Hematopoietic multipotent progenitor cell treated with erythropoietin and hydrocortisone succinate and interleukin-3 and kit ligand, for 17 days (in vitro differentiated cells): ENCODE data around the gene TBX21.

Experiments used
- DNase-seq: peaks from one replicate; pipeline ENCODE4 v3.0.0-alpha.2; 2015; ENCODE audit warnings: low spot score

Gene TBX21

DNA sequence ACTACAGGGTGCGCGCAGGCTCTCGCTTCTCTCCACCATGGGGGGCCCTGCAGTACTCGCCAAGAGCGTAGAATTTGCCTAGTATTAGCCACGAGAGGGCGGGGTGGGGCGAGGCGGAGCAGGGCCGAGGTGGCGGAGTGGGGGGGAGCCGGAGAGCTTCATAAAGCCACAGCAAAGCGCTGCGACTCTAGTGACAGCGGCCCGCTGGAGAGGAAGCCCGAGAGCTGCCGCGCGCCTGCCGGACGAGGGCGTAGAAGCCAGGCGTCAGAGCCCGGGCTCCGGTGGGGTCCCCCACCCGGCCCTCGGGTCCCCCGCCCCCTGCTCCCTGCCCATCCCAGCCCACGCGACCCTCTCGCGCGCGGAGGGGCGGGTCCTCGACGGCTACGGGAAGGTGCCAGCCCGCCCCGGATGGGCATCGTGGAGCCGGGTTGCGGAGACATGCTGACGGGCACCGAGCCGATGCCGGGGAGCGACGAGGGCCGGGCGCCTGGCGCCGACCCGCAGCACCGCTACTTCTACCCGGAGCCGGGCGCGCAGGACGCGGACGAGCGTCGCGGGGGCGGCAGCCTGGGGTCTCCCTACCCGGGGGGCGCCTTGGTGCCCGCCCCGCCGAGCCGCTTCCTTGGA is at the start of gene TBX21:
Gene TBX21, plus strand, starts transcription at position 190 of the 627 bp plus-strand sequence. Its CDS starts 219 bp downstream, at position 409.
- no peak for DNase-seq

GRCh38 chr17:47684025-47684424 is 49.0 kb upstream of the TBX21 start:
- DNase-seq = no peak

GRCh38 chr17:47684535-47685193 is 48.4 kb upstream of the TBX21 start:
- DNase-seq = no peak

DNA sequence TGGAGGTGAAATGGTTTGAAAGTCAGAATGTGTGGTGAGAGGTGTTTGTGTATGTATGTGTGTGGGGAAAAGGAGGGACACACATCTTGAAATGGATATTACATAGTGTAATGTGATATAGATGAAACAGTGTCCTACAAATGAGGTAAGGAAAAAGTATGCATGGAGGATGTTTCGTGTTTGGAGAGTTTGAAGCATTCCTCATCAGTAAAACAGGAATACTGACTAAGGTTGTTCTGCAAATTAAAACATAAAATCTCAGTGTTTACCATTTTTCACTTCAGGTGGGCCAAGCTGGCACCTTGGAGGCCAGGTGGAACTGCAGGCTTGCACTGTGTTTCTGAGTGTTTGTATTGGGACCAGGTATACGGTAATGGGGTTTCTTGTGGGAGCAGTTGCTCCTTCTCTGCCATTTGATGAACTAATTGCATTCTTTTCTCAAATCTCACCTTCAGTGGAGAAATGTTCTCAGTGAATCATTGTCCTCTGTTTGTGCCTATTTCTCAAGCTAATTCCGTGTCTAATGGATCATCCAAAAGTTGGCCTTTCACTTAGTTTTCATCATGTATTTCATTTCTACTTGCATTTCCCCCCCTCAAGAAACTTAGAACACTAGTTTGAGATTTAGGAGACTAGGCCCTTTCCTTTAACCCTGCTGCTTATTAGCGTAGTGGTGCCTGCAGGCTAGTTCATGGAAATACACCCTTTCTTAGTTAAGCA is 47.3 kb upstream of the TBX21 start:
- DNase-seq = no peak

- no peak for DNase-seq
Measured at GRCh38 chr17:47686276-47686635, 46.8 kb upstream of the TBX21 start.

- DNase-seq = no peak
Measured at GRCh38 chr17:47686664-47687327, 46.2 kb upstream of the TBX21 start.

DNA sequence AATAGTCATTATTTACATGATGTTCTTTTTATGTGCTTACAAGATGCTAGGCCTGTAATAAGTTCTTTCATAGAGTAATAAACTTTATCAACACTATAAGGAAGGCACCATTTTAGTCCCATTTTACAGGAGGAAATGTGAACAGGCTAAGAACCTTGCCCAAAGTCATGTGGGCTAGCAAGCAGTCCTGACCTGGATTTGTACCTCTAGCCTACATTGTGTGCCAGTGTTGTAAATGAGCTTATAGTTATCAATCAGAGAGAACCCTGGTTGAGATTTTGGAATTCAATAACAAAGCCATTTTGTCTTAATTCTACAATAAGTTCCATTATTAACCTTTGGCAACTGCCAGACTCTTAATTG is 45.7 kb upstream of the TBX21 start:
- DNase-seq = no peak

DNA sequence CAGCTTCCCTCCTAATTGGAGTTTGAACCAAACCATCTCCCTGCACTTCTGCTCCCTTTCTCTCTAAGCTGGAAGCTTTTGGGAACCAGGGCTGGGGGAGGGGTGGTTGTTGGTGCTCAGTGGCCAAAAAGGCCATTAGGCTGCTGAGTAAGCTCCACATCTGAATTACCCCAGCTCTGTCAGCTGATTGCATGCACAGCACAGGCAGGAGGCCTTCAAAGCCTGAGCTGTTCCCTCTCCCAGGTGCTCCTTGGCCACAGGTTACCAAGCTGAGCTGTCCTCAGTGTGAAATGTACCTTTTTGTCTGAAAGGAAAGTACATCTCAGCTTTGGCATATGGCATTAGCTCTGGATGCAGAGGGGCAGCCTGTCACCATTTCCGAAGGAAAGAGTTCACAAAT is 45.3 kb upstream of the TBX21 start:
- no peak for DNase-seq

GRCh38 chr17:47690121-47690520 is 42.9 kb upstream of the TBX21 start:
- no peak for DNase-seq

- no peak for DNase-seq
Measured at GRCh38 chr17:47692137-47692894, 40.7 kb upstream of the TBX21 start.

DNA sequence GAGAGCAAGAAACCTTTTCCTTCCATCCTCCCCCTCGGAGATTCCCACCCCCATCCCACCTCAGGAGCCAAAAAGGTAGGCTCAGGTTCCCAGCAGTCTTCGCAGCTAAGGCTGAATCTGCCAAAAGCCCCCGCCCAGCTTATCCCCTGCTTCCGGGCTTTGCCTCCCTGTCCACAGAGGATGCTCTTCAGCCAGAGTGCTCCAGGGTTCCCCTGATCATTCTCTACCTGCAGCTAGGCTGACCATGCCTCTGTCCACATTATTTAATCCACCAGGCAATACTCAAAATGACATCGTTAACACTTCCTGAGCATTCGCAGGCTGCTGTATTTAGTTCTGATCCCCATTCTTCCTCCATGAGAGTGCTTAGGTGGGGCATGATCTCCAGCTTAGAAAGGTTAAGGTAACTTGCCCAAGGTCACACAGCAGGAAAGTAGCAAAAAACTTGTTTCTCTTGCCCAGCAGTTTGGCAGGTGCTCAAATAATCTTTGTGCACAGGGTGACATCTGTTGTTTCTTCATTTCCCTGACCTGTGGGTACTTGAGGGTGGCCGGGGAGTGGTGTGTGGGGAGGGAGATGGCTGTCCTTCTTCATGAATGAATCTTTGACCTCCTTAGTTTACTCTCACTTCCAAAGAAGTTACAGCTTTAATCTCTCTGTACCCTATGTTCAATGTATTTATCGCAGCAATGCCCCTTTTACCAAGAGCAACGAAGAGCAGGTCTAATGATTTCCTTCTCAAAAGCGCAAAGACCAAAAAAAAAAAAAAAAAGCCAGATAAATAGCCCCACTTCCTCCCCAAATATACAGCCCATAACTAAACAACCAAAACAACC is 39.9 kb upstream of the TBX21 start:
- no peak for DNase-seq

GRCh38 chr17:47693731-47694580 is 39.1 kb upstream of the TBX21 start, which contains the start of gene TBKBP1:
Gene TBKBP1 (plus strand): TSS chr17:47694161. CDS start chr17:47696113, 1,952 bp downstream.
- no peak for DNase-seq

GRCh38 chr17:47694581-47695428 is 38.2 kb upstream of the TBX21 start:
- no peak for DNase-seq

GRCh38 chr17:47695429-47696376 is 37.3 kb upstream of the TBX21 start:
- no peak for DNase-seq

DNA sequence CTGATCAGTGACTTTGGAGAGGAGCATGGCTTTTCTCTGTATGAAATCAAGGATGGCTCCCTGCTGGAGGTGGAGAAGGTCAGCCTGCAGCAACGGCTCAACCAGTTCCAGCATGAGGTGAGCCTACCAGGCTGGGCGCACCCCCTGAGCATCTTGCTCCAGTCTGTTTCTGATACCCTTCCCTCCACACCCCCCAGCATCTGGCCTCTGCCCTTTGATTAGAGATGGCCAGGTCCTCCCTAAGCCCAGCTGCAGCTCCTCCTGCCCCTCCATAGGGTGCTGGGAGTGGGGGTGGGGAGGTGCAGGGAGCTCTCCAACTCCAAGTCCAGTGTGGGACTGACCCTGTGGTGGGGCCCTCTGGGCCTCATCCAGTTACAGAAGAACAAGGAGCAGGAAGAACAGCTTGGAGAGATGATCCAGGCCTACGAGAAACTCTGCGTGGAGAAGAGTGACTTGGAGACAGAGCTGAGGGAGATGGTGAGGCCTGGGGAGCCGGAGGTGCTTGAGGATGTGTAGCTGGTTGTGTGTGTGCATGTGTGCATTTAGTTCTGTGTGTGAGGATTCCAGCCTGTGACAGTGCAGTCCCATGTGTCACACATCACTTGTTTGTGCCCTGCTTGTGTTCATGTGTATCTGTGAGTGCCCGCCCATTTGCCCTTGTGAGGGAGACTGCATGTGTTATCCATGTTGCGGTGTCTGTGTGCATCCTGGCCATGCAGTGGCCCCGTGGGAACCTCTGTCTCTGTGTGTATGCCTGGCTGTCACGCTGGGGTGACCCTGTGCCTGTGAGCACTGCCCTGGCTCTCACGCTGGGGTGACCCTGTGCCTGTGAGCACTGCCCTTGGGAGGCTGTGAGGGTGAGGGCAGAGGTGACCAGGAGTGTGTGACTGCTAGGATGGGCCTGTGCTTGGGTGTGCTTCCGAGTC is 36.1 kb upstream of the TBX21 start:
- DNase-seq = no peak

GRCh38 chr17:47697906-47698711 is 34.9 kb upstream of the TBX21 start:
- DNase-seq = no peak
